Activated T-helper 1 cell treated with anti-CD3 and anti-CD28 coated beads, Interleukin-12 subunit alpha, Interleukin-12 subunit beta, Interleukin-2, Interleukin-4 antibody, amounts not matched to agents 30 ng/mL and 10 ng/mL and 1 ng/mL, durations not matched to agents 14 hours and 24 hours and 36 hours (primary cell): Measurements from ENCODE around the gene SLC7A6OS. TPM values are rescaled to one million over a fixed set of nuclear protein-coding genes. Genes with fewer than 3 reads are reported as not detected.

Experiments
- DNase-seq: peaks from one replicate; pipeline ENCODE4 v3.0.0; 2021; ENCODE audit warnings: low spot score
- H3K27ac Mint-ChIP-seq: one replicate; pipeline ENCODE4 v1.8.0; 2021; ENCODE audit warnings: mild to moderate bottlenecking, mixed read lengths
- H3K27me3 Mint-ChIP-seq: one replicate; pipeline ENCODE4 v1.8.0; 2022; ENCODE audit warnings: mild to moderate bottlenecking, moderate library complexity, mixed read lengths; ENCODE audit not compliant: insufficient read depth
- H3K36me3 Mint-ChIP-seq: one replicate; pipeline ENCODE4 v1.8.0; 2021; ENCODE audit warnings: low read depth, mixed read lengths
- H3K4me1 Mint-ChIP-seq: one replicate; pipeline ENCODE4 v1.8.0; 2021; ENCODE audit warnings: low read depth, mixed read lengths
- H3K4me3 Mint-ChIP-seq: one replicate; pipeline ENCODE4 v1.8.0; 2021; ENCODE audit warnings: mild to moderate bottlenecking, moderate library complexity, mixed read lengths
- H3K9me3 Mint-ChIP-seq: one replicate; pipeline ENCODE4 v1.8.0; 2021; ENCODE audit warnings: mixed read lengths
- intact Hi-C: fragments of 100-400 bp; cut with micrococcal nuclease; formaldehyde crosslinking; loops from one replicate; pipeline ENCODE4 v1.15.1; 2024
- total RNA-seq: library from RNA; stranded (reverse); gene quantifications from 2 replicates; pipeline ENCODE4 v1.2.3, GENCODE V29; 2022

Gene SLC7A6OS
- total RNA-seq = 26.5 and 27.6 TPM in 2 replicates

GRCh38 chr16:68310774-68311511 lies at the start of gene SLC7A6OS, which contains the start of gene PRMT7:
TSS of gene SLC7A6OS (minus strand) at chr16:68310946. CDS start at chr16:68310926, 20 bp downstream.
TSS of gene PRMT7 (plus strand) at chr16:68311019. CDS start at chr16:68315980, 4,961 bp downstream.
- peak within 1 kb of the TSS; percentile 98 for H3K27ac Mint-ChIP-seq
- peak; percentile 92 for DNase-seq
- H3K36me3 Mint-ChIP-seq = peaks cover 27% of the 10 kb centered on the region
- peaks cover 43% of the 10 kb centered on the region for H3K4me1 Mint-ChIP-seq
- H3K27me3 Mint-ChIP-seq = no peaks in the 10 kb centered on the region
- intact Hi-C loops = loop anchor here (1.0 to 10.0 kb wide), 10 partner anchors 8 to 466 kb away; partner anchors contain the start of genes CENPT, ESRP2, NFATC3 and NUTF2
- H3K4me3 Mint-ChIP-seq = peak within 1 kb of the TSS; percentile 99
- no peaks in the 10 kb centered on the region for H3K9me3 Mint-ChIP-seq

DNA sequence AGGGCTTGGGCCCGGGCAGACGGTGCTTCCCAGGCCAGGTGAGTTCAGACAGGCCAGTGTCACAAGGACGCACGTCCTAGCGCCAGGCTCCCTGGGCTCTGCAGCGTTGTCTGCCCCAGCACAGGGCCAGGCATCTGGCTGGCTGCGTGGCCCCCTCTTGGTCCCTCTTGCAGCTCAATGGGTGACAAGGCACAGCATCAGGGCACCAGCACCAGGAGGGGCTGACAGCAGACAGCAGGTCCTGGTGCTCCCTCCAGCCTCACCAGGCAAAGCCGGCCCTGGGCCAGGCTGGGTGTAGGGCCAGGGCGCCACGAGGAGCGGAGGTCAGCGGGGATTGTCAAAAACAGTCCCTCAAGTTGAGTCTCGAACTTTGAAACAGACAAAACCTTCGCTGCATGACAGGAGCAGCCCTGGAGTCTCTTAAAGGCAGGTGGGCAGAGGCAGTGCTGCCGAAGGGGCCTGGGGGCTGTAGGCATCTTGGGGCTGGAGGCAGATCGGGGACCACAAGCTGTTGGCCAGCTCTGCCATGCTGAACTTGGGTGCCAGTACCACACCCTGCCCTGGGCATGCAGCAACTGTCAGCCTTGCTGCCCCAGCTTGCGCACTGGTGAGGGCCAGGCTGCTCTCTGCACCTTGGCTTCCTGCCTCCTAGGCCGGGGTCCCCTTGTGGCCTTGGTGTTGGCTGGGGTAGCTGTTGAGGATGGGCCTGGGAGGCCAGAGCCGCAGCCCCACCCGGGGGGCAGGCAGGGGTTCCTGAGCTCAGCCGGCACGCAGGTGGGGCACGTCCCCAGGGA lies 48.8 kb upstream of the SLC7A6OS start:
- intact Hi-C loops = no loop called here
- H3K36me3 Mint-ChIP-seq = peaks cover 31% of the 10 kb centered on the region
- no peaks in the 10 kb centered on the region for H3K9me3 Mint-ChIP-seq
- peaks cover 4% of the 10 kb centered on the region for H3K27me3 Mint-ChIP-seq
- DNase-seq = no peak
- no peak overlapping the region for H3K27ac Mint-ChIP-seq
- H3K4me1 Mint-ChIP-seq = peaks cover 43% of the 10 kb centered on the region
- no peak overlapping the region for H3K4me3 Mint-ChIP-seq

DNA sequence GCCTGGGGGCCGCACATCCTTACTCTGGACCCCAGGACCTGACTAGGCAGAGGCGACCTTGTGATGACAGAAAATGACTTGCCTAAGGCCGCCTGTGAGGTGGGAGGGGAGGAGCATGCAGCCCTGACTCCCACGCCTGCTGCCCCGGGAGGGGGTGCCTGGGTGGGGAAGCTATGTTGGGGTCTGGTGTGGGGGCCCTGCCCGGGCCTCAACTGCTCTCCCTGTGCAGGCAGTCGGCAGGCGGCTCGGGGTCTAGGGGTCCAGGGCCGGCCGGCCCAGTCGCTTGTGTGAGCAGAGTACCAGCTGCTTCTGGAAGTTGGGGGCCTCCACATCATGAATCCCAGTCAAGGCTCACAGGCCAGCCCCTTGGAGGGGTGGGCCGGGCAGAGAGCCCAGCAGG lies 48.2 kb upstream of the SLC7A6OS start:
- no peak overlapping the region for H3K27ac Mint-ChIP-seq
- no peak for DNase-seq
- H3K27me3 Mint-ChIP-seq = peaks cover 4% of the 10 kb centered on the region
- H3K36me3 Mint-ChIP-seq = peaks cover 37% of the 10 kb centered on the region
- intact Hi-C loops = no loop called here
- no peaks in the 10 kb centered on the region for H3K9me3 Mint-ChIP-seq
- H3K4me3 Mint-ChIP-seq = no peak overlapping the region
- H3K4me1 Mint-ChIP-seq = peaks cover 40% of the 10 kb centered on the region

DNA sequence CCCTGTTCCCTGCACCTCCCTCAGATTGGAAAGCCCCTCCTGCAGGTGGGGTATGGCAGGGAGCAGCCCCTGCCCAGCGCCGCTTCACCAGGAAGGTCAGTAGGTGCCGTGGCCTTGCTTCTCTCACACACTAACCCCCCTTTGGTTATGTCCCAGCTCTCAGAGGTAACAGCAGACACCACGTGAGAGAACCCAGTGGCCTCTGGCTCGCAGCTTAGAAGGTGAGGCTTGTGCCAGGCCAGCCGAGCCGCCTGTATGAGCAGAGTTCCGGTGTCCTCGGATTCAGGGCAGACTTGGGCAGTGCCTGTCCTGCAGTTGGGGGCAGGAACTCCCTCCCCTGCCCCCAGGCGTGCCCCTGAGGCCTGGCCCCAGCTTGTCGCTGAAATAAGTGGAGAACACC lies 47.2 kb upstream of the SLC7A6OS start:
- Mint-ChIP-seq H3K36me3 (peaks cover 48% of the 10 kb centered on the region), H3K27ac (no peak overlapping the region), H3K4me1 (peaks cover 40% of the 10 kb centered on the region), H3K4me3 (no peak overlapping the region), H3K27me3 (peaks cover 2% of the 10 kb centered on the region), H3K9me3 (no peaks in the 10 kb centered on the region)
- DNase-seq = no peak
- intact Hi-C loops = no loop called here

- no peak overlapping the region for H3K4me3 Mint-ChIP-seq
- H3K27me3 Mint-ChIP-seq = peaks cover 2% of the 10 kb centered on the region
- H3K36me3 Mint-ChIP-seq = peaks cover 52% of the 10 kb centered on the region
- intact Hi-C loops = no loop called here
- H3K4me1 Mint-ChIP-seq = peaks cover 40% of the 10 kb centered on the region
- DNase-seq = no peak
- no peak overlapping the region for H3K27ac Mint-ChIP-seq
- no peaks in the 10 kb centered on the region for H3K9me3 Mint-ChIP-seq
These were observed 46.8 kb upstream of the SLC7A6OS start for GRCh38 chr16:68357521-68357922.

DNA sequence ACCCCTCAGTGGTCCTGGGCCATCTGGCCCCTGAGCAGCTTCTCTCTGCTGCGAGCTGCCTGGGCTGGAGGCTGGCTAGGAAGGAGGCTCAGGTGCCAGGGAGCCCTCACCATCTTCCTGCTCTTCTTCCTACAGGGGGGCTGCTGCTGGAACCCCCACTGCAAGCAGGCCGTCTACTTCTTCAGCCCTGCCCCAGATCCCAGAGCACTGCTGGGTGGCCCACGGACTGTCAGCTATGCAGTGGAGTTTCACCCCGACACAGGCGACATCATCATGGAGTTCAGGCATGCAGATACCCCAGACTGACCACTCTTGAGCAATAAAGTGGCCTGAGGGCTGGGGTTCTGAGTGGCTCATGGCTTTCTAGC lies 46.2 kb upstream of the SLC7A6OS start:
- intact Hi-C loops = loop anchor here (1.0 kb wide), 2 partner anchors 12 to 99 kb away; no protein-coding TSS in a partner anchor
- H3K4me3 Mint-ChIP-seq = peak overlapping the region; percentile 58
- H3K9me3 Mint-ChIP-seq = no peaks in the 10 kb centered on the region
- H3K27ac Mint-ChIP-seq = no peak overlapping the region
- peaks cover 2% of the 10 kb centered on the region for H3K27me3 Mint-ChIP-seq
- DNase-seq = no peak
- peaks cover 57% of the 10 kb centered on the region for H3K36me3 Mint-ChIP-seq
- H3K4me1 Mint-ChIP-seq = peaks cover 40% of the 10 kb centered on the region

DNA sequence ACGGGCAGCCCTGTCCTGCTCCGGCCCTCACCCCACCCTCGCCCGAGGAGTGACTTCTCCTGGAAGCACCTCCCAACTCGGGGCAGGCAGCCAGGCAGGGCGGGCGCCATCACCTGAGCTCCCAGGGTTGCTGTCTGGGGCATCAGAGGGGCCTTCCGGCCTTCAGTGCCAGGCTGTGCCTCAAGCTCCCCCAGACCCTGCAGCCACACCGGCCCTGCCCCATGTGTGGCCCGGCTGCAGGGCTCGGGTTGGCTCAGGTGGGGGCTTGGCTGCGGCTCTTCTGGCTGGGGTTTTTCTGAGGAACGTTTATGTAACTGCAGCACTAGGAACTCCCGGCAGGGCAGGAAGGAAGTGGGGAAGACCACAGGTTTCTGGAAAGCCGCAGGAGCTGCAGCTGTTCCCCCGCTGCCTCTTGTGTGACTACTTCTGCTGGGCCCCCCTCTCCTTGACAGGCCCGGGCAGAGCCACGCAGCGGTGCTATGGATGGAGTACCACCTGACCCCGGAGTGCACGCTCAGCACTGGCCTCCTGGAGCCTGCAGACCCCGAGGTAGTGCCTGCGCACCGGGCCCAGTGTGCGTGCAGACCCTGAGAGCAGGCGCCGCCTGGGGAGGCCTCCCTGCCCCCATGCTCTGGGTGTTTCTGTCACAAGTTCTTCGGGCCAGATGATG lies 45.6 kb upstream of the SLC7A6OS start:
- Mint-ChIP-seq H3K27ac (peak overlapping the region; percentile 70), H3K27me3 (peaks cover 2% of the 10 kb centered on the region), H3K4me3 (peak overlapping the region; percentile 58), H3K9me3 (no peaks in the 10 kb centered on the region), H3K4me1 (peaks cover 40% of the 10 kb centered on the region), H3K36me3 (peaks cover 59% of the 10 kb centered on the region)
- intact Hi-C loops = loop anchor here (1.0 kb wide), 2 partner anchors 13 to 98 kb away; no protein-coding TSS in a partner anchor
- DNase-seq = peak; percentile 73

GRCh38 chr16:68355447-68356248 lies 44.9 kb upstream of the SLC7A6OS start:
- intact Hi-C loops = loop anchor here (1.0 kb wide), 2 partner anchors 14 to 97 kb away; no protein-coding TSS in a partner anchor
- Mint-ChIP-seq H3K4me1 (peaks cover 40% of the 10 kb centered on the region), H3K27ac (no peak overlapping the region), H3K36me3 (peaks cover 60% of the 10 kb centered on the region), H3K27me3 (peaks cover 2% of the 10 kb centered on the region), H3K4me3 (peak overlapping the region; percentile 58), H3K9me3 (no peaks in the 10 kb centered on the region)
- no peak for DNase-seq

GRCh38 chr16:68354816-68355215 lies 44.1 kb upstream of the SLC7A6OS start:
- Mint-ChIP-seq H3K9me3 (no peaks in the 10 kb centered on the region), H3K27ac (peak overlapping the region; percentile 29), H3K27me3 (peaks cover 2% of the 10 kb centered on the region), H3K4me3 (no peak overlapping the region), H3K36me3 (peaks cover 63% of the 10 kb centered on the region), H3K4me1 (peaks cover 40% of the 10 kb centered on the region)
- intact Hi-C loops = no loop called here
- no peak for DNase-seq

- Mint-ChIP-seq H3K36me3 (peaks cover 72% of the 10 kb centered on the region), H3K4me3 (no peak overlapping the region), H3K9me3 (no peaks in the 10 kb centered on the region), H3K4me1 (peaks cover 41% of the 10 kb centered on the region), H3K27me3 (peaks cover 2% of the 10 kb centered on the region), H3K27ac (no peak overlapping the region)
- no peak for DNase-seq
- intact Hi-C loops = no loop called here
These were observed 42.6 kb upstream of the SLC7A6OS start for GRCh38 chr16:68353366-68353765.

- intact Hi-C loops = no loop called here
- Mint-ChIP-seq H3K4me1 (peaks cover 38% of the 10 kb centered on the region), H3K27ac (no peak overlapping the region)
These were observed 41.3 kb upstream of the SLC7A6OS start for GRCh38 chr16:68351991-68352431.

GRCh38 chr16:68351463-68351862 lies 40.7 kb upstream of the SLC7A6OS start:
- no peaks in the 10 kb centered on the region for H3K9me3 Mint-ChIP-seq
- DNase-seq = no peak
- H3K4me3 Mint-ChIP-seq = no peak overlapping the region
- peaks cover 38% of the 10 kb centered on the region for H3K4me1 Mint-ChIP-seq
- peaks cover 74% of the 10 kb centered on the region for H3K36me3 Mint-ChIP-seq
- no peak overlapping the region for H3K27ac Mint-ChIP-seq
- intact Hi-C loops = no loop called here
- H3K27me3 Mint-ChIP-seq = peaks cover 1% of the 10 kb centered on the region

More at GRCh38 chr16:68351991-68352431, 41.3 kb upstream of the SLC7A6OS start:
- H3K36me3 Mint-ChIP-seq = peaks cover 74% of the 10 kb centered on the region
- no peaks in the 10 kb centered on the region for H3K9me3 Mint-ChIP-seq
- H3K27me3 Mint-ChIP-seq = peaks cover 2% of the 10 kb centered on the region
- H3K4me3 Mint-ChIP-seq = no peak overlapping the region
- DNase-seq = no peak
